ENCODE results near the gene CCNJL. TPM values are rescaled to one million over a fixed set of nuclear protein-coding genes. Genes with fewer than 3 reads are reported as not detected.
A peak's percentile ranks its signal among the peaks of the same experiment; 100 is the strongest.

The CCNJL gene
- total RNA-seq, 1 donor from 2014 or later, result 8.4 TPM

- Mint-ChIP-seq H3K27me3 (ENCODE audit: unreplicated experiment) (peaks cover 2% of the 10 kb centered on the region), H3K36me3 (ENCODE audit: unreplicated experiment) (peaks cover under 1% of the 10 kb centered on the region), H3K27ac (ENCODE audit: unreplicated experiment) (peak overlapping the region; percentile 21), H3K4me3 (ENCODE audit: unreplicated experiment) (peak overlapping the region; percentile 85), H3K4me1 (ENCODE audit: unreplicated experiment) (peaks cover 19% of the 10 kb centered on the region), H3K9me3 (ENCODE audit: unreplicated experiment) (no peaks in the 10 kb centered on the region)
- no peak for DNase-seq (ENCODE audit: extremely low spot score, unreplicated experiment)
- no peak for TF ChIP-seq CTCF (IDR thresholded peaks at IDR 0.05)
Observed at GRCh38 chr5:160311491-160312133, 752 bp downstream of the CCNJL start.

- no peak for DNase-seq (ENCODE audit: extremely low spot score, unreplicated experiment)
- H3K9me3 Mint-ChIP-seq (ENCODE audit: unreplicated experiment), result no peaks in the 10 kb centered on the region
- H3K4me3 Mint-ChIP-seq (ENCODE audit: unreplicated experiment), result peak overlapping the region; percentile 85
- peaks cover 13% of the 10 kb centered on the region for H3K4me1 Mint-ChIP-seq (ENCODE audit: unreplicated experiment)
- H3K36me3 Mint-ChIP-seq (ENCODE audit: unreplicated experiment), result peaks cover 3% of the 10 kb centered on the region
- H3K27ac Mint-ChIP-seq (ENCODE audit: unreplicated experiment), result no peak overlapping the region
- peaks cover 2% of the 10 kb centered on the region for H3K27me3 Mint-ChIP-seq (ENCODE audit: unreplicated experiment)
- no peak for TF ChIP-seq CTCF (IDR thresholded peaks at IDR 0.05)
Observed at GRCh38 chr5:160310552-160311295, 1.6 kb downstream of the CCNJL start.

GRCh38 chr5:160310140-160310539 lies 2.2 kb downstream of the CCNJL start:
- peaks cover 2% of the 10 kb centered on the region for H3K27me3 Mint-ChIP-seq (ENCODE audit: unreplicated experiment)
- peaks cover 12% of the 10 kb centered on the region for H3K4me1 Mint-ChIP-seq (ENCODE audit: unreplicated experiment)
- no peak overlapping the region for H3K4me3 Mint-ChIP-seq (ENCODE audit: unreplicated experiment)
- no peaks in the 10 kb centered on the region for H3K9me3 Mint-ChIP-seq (ENCODE audit: unreplicated experiment)
- DNase-seq (ENCODE audit: extremely low spot score, unreplicated experiment), result no peak
- peaks cover 7% of the 10 kb centered on the region for H3K36me3 Mint-ChIP-seq (ENCODE audit: unreplicated experiment)
- no peak for TF ChIP-seq CTCF (IDR thresholded peaks at IDR 0.05)
- H3K27ac Mint-ChIP-seq (ENCODE audit: unreplicated experiment), result no peak overlapping the region

GRCh38 chr5:160306696-160307095 lies 5.7 kb downstream of the CCNJL start:
- Mint-ChIP-seq H3K36me3 (ENCODE audit: unreplicated experiment) (peaks cover 11% of the 10 kb centered on the region), H3K4me1 (ENCODE audit: unreplicated experiment) (peaks cover 9% of the 10 kb centered on the region), H3K4me3 (ENCODE audit: unreplicated experiment) (no peak overlapping the region), H3K27ac (ENCODE audit: unreplicated experiment) (no peak overlapping the region), H3K27me3 (ENCODE audit: unreplicated experiment) (no peaks in the 10 kb centered on the region), H3K9me3 (ENCODE audit: unreplicated experiment) (no peaks in the 10 kb centered on the region)
- no peak for TF ChIP-seq CTCF (IDR thresholded peaks at IDR 0.05)
- DNase-seq (ENCODE audit: extremely low spot score, unreplicated experiment), result no peak

GRCh38 chr5:160305319-160305718 lies 7.0 kb downstream of the CCNJL start:
- no peak for DNase-seq (ENCODE audit: extremely low spot score, unreplicated experiment)
- Mint-ChIP-seq H3K4me1 (ENCODE audit: unreplicated experiment) (no peaks in the 10 kb centered on the region), H3K36me3 (ENCODE audit: unreplicated experiment) (peaks cover 11% of the 10 kb centered on the region), H3K9me3 (ENCODE audit: unreplicated experiment) (no peaks in the 10 kb centered on the region), H3K27me3 (ENCODE audit: unreplicated experiment) (no peaks in the 10 kb centered on the region), H3K27ac (ENCODE audit: unreplicated experiment) (no peak overlapping the region), H3K4me3 (ENCODE audit: unreplicated experiment) (no peak overlapping the region)
- no peak for TF ChIP-seq CTCF (IDR thresholded peaks at IDR 0.05)
